ENCODE data around the gene ZNF577.
"Not testable (repeated sequence)": the region's sequence is repeated elsewhere in the genome, so short reads cannot be mapped to it uniquely, and the experiment has no call there.

Gene ZNF577

GRCh38 chr19:51887522-51888498 is at the start of gene ZNF577:
Gene ZNF577 (minus strand): TSS chr19:51887951. CDS start chr19:51880382, 7,569 bp downstream.
- DNase-seq (ENCODE audit: low read depth, low spot score) = peak; percentile 45

GRCh38 chr19:51931921-51932320 is 44.2 kb upstream of the ZNF577 start:
- no peak for DNase-seq (ENCODE audit: low read depth, low spot score)

GRCh38 chr19:51927859-51928258 is 40.1 kb upstream of the ZNF577 start:
- no peak for DNase-seq (ENCODE audit: low read depth, low spot score)

GRCh38 chr19:51926784-51927741 is 39.3 kb upstream of the ZNF577 start, which contains the start of gene ZNF613:
Gene ZNF613 (plus strand): TSS chr19:51927472. CDS start chr19:51936221, 8,749 bp downstream.
- peak; percentile 68 for DNase-seq (ENCODE audit: low read depth, low spot score)

- no peak for DNase-seq (ENCODE audit: low read depth, low spot score)
Measured at GRCh38 chr19:51926426-51926783, 38.7 kb upstream of the ZNF577 start.

GRCh38 chr19:51921949-51922348 is 34.2 kb upstream of the ZNF577 start:
- no peak for DNase-seq (ENCODE audit: low read depth, low spot score)

- DNase-seq (ENCODE audit: low read depth, low spot score) = no peak
Measured at GRCh38 chr19:51919606-51920005, 31.9 kb upstream of the ZNF577 start.

GRCh38 chr19:51916167-51916566 is 28.4 kb upstream of the ZNF577 start:
- DNase-seq (ENCODE audit: low read depth, low spot score) = no peak

GRCh38 chr19:51915324-51915867 is 27.6 kb upstream of the ZNF577 start:
- no peak for DNase-seq (ENCODE audit: low read depth, low spot score)

GRCh38 chr19:51907981-51908380 is 20.2 kb upstream of the ZNF577 start:
- not testable (repeated sequence) for DNase-seq (ENCODE audit: low read depth, low spot score)

- not testable (repeated sequence) for DNase-seq (ENCODE audit: low read depth, low spot score)
Measured at GRCh38 chr19:51906108-51906507, 18.4 kb upstream of the ZNF577 start.

GRCh38 chr19:51905639-51906038 is 17.9 kb upstream of the ZNF577 start:
- DNase-seq (ENCODE audit: low read depth, low spot score) = not testable (repeated sequence)

- DNase-seq (ENCODE audit: low read depth, low spot score) = no peak
Measured at GRCh38 chr19:51905206-51905605, 17.5 kb upstream of the ZNF577 start.

GRCh38 chr19:51904331-51905165 is 16.8 kb upstream of the ZNF577 start, which contains the start of gene ZNF649:
Gene ZNF649 (minus strand): TSS chr19:51905017. CDS start chr19:51900107, 4,910 bp downstream.
- DNase-seq (ENCODE audit: low read depth, low spot score) = peak; percentile 65

- DNase-seq (ENCODE audit: low read depth, low spot score) = no peak
Measured at GRCh38 chr19:51903192-51903591, 15.4 kb upstream of the ZNF577 start.

GRCh38 chr19:51901860-51902259 is 14.1 kb upstream of the ZNF577 start:
- no peak for DNase-seq (ENCODE audit: low read depth, low spot score)

- no peak for DNase-seq (ENCODE audit: low read depth, low spot score)
Measured at GRCh38 chr19:51891193-51891747, 3.5 kb upstream of the ZNF577 start.

- DNase-seq (ENCODE audit: low read depth, low spot score) = no peak
Measured at GRCh38 chr19:51889934-51890333, 2.2 kb upstream of the ZNF577 start.

GRCh38 chr19:51884713-51885112 is 3.0 kb downstream of the ZNF577 start:
- no peak for DNase-seq (ENCODE audit: low read depth, low spot score)

- no peak for DNase-seq (ENCODE audit: low read depth, low spot score)
Measured at GRCh38 chr19:51882518-51882917, 5.2 kb downstream of the ZNF577 start.

All from activated CD4-positive, CD25-positive, alpha-beta regulatory T cell treated with anti-CD3 and anti-CD28 coated beads, Interleukin-2, amount 50 U/mL, for 16 hours (primary cell).